Kidney epithelial cell (primary cell): Measurements from ENCODE around the gene TTC13. TPM values are rescaled to one million over a fixed set of nuclear protein-coding genes. Genes with fewer than 3 reads are reported as not detected.

Source experiments
- DNase-seq: peaks from one replicate; pipeline ENCODE4 v3.0.0-alpha.2; 2010; ENCODE audit warnings: low read depth
- H3K27me3 ChIP-seq: 2 replicates; pipeline ENCODE4 v1.6.0; 2011; ENCODE audit warnings: low read length; ENCODE audit not compliant: control insufficient read depth, insufficient read depth
- H3K36me3 ChIP-seq: 2 replicates; pipeline ENCODE4 v1.5.1; 2011; ENCODE audit warnings: low read length; ENCODE audit not compliant: control insufficient read depth, insufficient read depth
- H3K4me3 ChIP-seq: 2 replicates; pipeline ENCODE4 v1.5.1; 2011; ENCODE audit warnings: low read depth, mild to moderate bottlenecking, control low read depth, low read length
- total RNA-seq: library from RNA; depleted of rRNA; stranded (reverse); fragments of >200 nt; gene quantifications from 2 replicates; pipeline ENCODE4 v1.2.3, GENCODE V29; 2015
- TF ChIP-seq, protein P1 (sequence below): IDR thresholded peaks from 2 replicates; pipeline ENCODE4 v1.5.1; 2011; ENCODE audit warnings: mild to moderate bottlenecking, moderate library complexity, low read length, control low read depth, inconsistent platforms; ENCODE audit not compliant: insufficient read depth, poor library complexity, severe bottlenecking

TTC13 gene
- total RNA-seq, 1 donor from 2014 or later = 8.3 TPM

DNA sequence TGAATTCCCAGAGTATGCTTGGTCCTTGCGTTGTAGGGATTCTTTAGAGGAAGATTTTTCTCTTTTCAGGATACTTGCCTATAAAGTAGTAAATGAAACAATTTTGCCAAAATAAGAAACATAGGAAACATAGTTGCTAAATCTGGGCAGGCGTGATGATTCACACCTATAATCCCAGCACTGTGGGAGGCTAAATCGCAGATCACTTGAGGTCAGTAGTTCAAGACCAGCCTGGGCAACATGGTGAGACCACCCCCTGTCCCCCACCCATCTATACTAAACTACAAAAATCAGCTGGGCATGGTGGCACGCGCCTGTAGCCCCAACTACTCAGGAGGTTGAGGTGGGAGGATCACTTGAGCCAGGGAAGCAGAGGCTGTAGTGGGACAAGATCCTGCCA lies 5.2 kb upstream of the TTC13 start:
- no peak overlapping the region for H3K4me3 ChIP-seq
- no peaks in the 10 kb centered on the region for H3K36me3 ChIP-seq
- TF ChIP-seq, protein P1, sequence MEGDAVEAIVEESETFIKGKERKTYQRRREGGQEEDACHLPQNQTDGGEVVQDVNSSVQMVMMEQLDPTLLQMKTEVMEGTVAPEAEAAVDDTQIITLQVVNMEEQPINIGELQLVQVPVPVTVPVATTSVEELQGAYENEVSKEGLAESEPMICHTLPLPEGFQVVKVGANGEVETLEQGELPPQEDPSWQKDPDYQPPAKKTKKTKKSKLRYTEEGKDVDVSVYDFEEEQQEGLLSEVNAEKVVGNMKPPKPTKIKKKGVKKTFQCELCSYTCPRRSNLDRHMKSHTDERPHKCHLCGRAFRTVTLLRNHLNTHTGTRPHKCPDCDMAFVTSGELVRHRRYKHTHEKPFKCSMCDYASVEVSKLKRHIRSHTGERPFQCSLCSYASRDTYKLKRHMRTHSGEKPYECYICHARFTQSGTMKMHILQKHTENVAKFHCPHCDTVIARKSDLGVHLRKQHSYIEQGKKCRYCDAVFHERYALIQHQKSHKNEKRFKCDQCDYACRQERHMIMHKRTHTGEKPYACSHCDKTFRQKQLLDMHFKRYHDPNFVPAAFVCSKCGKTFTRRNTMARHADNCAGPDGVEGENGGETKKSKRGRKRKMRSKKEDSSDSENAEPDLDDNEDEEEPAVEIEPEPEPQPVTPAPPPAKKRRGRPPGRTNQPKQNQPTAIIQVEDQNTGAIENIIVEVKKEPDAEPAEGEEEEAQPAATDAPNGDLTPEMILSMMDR = no peak

DNA sequence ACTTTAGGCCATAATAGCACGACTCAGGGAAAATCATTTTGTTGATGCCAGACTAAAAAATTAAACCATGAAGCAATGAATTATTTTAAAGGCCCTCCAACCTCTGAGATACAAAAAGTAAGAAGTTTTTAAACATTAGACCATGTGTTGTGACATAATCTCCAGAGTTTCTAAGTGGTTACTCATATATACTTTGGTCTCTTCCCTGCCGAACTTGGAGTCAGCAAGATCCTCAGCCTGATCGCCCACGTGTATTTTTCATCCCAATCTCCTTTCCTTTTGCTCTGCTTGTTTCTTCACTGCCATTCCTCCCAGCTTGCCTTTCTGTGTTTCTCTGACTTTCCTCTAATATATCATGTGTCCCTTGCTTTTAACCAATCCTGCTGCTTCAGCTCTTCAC lies 4.0 kb upstream of the TTC13 start:
- H3K27me3 ChIP-seq = no peaks in the 10 kb centered on the region
- no peak overlapping the region for H3K4me3 ChIP-seq
- no peak for DNase-seq
- TF ChIP-seq, protein P1 = no peak
- no peaks in the 10 kb centered on the region for H3K36me3 ChIP-seq

More for the DNA sequence above, 5.2 kb upstream of the TTC13 start:
- DNase-seq = no peak
- no peaks in the 10 kb centered on the region for H3K27me3 ChIP-seq

DNA sequence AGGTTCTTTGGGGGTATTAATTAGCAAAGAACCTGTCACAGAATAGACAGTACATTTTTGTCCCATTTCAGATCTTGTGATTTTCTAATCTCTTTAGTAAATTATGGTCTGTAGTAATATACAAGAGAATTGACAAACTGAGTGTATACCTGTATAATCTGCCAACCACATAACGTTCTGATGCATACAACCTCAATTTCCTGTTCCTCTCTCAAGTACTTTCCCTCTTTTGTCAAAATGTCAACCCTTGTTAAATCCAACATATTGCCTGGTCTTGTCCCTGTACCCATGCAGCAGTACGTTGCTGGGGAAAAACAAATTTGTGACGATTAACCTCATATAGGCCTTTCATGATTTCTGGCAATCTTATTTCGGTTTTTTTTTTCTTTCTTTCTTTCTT lies 1.3 kb upstream of the TTC13 start:
- TF ChIP-seq, protein P1 = no peak
- peak overlapping the region; percentile 59 for H3K4me3 ChIP-seq

DNA sequence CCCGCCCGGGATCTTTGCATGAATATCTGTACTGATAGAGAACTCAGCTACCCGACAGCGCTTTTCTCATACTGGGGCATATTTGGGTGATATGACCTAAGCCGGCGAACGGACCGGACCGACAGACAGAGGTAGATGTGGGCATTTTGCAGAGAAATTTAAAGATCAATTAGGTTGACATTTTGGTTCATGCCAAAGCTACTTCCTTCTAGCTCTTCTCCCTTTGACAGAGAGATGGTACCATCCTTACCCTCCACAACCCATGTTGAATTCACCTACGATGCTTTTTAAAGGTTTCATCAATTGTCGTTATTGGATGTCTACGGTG lies 692 bp upstream of the TTC13 start:
- Histone ChIP-seq H3K36me3 (no peaks in the 10 kb centered on the region), H3K4me3 (peak overlapping the region; percentile 59), H3K27me3 (no peaks in the 10 kb centered on the region)
- DNase-seq = no peak
- TF ChIP-seq, protein P1 = no peak

More for the DNA sequence above, 1.3 kb upstream of the TTC13 start:
- no peaks in the 10 kb centered on the region for H3K36me3 ChIP-seq
- no peak for DNase-seq
- H3K27me3 ChIP-seq = no peaks in the 10 kb centered on the region

DNA sequence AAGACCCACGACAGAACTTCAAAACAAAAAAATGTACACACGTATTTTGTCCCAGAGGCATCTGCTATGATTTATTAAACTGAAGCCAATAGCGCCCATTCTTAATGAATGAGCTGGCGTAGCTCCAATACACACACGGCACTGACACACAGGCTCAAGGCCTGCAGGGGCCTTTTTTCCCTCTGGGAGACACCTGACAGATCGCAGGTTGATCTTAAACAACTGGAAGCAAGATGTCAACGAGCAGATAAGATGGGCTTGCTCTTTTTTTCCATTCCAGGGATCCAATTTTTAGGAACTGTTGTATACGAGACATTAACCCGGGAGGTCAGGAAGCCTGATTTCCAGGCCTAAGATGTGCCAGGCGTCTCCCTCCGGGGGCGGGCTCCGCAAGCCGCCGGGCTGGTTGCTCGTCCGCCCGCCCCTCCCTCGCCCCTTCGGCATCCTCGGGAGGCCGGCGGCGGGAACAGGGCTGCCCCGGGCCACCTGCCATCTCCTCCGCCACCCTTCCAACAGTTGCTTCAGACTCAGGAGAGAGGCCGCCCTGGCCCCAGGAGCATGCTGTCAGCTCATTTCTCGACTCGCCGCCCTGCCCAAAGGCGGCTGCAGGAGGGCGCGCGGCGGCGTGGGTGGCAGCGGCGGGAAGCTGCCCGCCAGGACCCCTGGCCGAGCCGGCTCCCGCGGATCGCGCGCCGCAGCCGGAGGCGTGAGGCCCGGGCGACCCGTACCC lies 735 bp downstream of the TTC13 start:
- DNase-seq = no peak
- Histone ChIP-seq H3K4me3 (peak overlapping the region; percentile 59), H3K36me3 (no peaks in the 10 kb centered on the region), H3K27me3 (no peaks in the 10 kb centered on the region)
- TF ChIP-seq, protein P1 = no peak
